ENCODE data around the gene PLXNA3.

The PLXNA3 gene

GRCh38 chrX:154506483-154507332, 48.6 kb downstream of the PLXNA3 start:
- DNase-seq: no peak

- DNase-seq: no peak
Measured at GRCh38 chrX:154507673-154508383, 49.7 kb downstream of the PLXNA3 start.

- DNase-seq: no peak
Measured at GRCh38 chrX:154508384-154508745, 50.3 kb downstream of the PLXNA3 start.

- DNase-seq: no peak
Measured at GRCh38 chrX:154509455-154509854, 51.4 kb downstream of the PLXNA3 start.

- DNase-seq: no peak
Measured at GRCh38 chrX:154511761-154512160, 53.7 kb downstream of the PLXNA3 start.

- no peak for DNase-seq
Measured at GRCh38 chrX:154512879-154513553, 54.9 kb downstream of the PLXNA3 start.

GRCh38 chrX:154513716-154514115, 55.6 kb downstream of the PLXNA3 start:
- DNase-seq: no peak

- no peak for DNase-seq
Measured at GRCh38 chrX:154515090-154515965, 57.2 kb downstream of the PLXNA3 start.

- peak; percentile 88 for DNase-seq
Measured at GRCh38 chrX:154515966-154516655, 58.0 kb downstream of the PLXNA3 start, which contains the start of gene FAM3A. FAM3A (minus strand) TSS chrX:154516232; CDS start chrX:154515772, 460 bp downstream.

GRCh38 chrX:154516656-154517100, 58.6 kb downstream of the PLXNA3 start:
- DNase-seq: no peak

GRCh38 chrX:154517101-154517781, 59.2 kb downstream of the PLXNA3 start:
- DNase-seq: no peak

GRCh38 chrX:154519389-154519788, 61.3 kb downstream of the PLXNA3 start:
- DNase-seq: no peak

GRCh38 chrX:154525606-154526490, 67.8 kb downstream of the PLXNA3 start:
- no peak for DNase-seq

GRCh38 chrX:154526901-154527675, 69.0 kb downstream of the PLXNA3 start:
- no peak for DNase-seq

Data from T-helper 9 cell (primary cell).